Activated naive CD8-positive, alpha-beta T cell treated with anti-CD3 and anti-CD28 coated beads, Interleukin-2, amount 50 U/mL, for 24 hours (primary cell): Measurements from ENCODE around the gene PTPRN2.
A peak's percentile ranks its signal among the peaks of the same experiment; 100 is the strongest.
"Not testable (repeated sequence)": the region's sequence is repeated elsewhere in the genome, so short reads cannot be mapped to it uniquely, and the experiment has no call there.

ENCODE experiments used
- ATAC-seq: fragments of 150-1000 bp; cut with Tn5 transposase; one replicate; pipeline ENCODE4 v1.10.0; 2021
- DNase-seq: peaks from one replicate; pipeline ENCODE4 v3.0.0; 2021
- H3K27ac Mint-ChIP-seq: one replicate; pipeline ENCODE4 v1.8.0; 2021; ENCODE audit warnings: mild to moderate bottlenecking, mixed read lengths
- H3K27me3 Mint-ChIP-seq: one replicate; pipeline ENCODE4 v1.8.0; 2021; ENCODE audit warnings: mixed read lengths
- H3K36me3 Mint-ChIP-seq: one replicate; pipeline ENCODE4 v1.8.0; 2021; ENCODE audit warnings: low read depth, mixed read lengths
- H3K4me1 Mint-ChIP-seq: one replicate; pipeline ENCODE4 v1.8.0; 2021; ENCODE audit warnings: mixed read lengths
- H3K4me3 Mint-ChIP-seq: one replicate; pipeline ENCODE4 v1.8.0; 2021; ENCODE audit warnings: mild to moderate bottlenecking, moderate library complexity, mixed read lengths
- H3K9me3 Mint-ChIP-seq: one replicate; pipeline ENCODE4 v1.8.0; 2021; ENCODE audit warnings: mixed read lengths

PTPRN2 gene

GRCh38 chr7:157854066-157854891 is 733.3 kb downstream of the PTPRN2 start:
- peaks cover 11% of the 10 kb centered on the region for H3K4me1 Mint-ChIP-seq
- no peak for ATAC-seq
- no peak overlapping the region for H3K4me3 Mint-ChIP-seq
- H3K36me3 Mint-ChIP-seq: no peaks in the 10 kb centered on the region
- peaks cover 4% of the 10 kb centered on the region for H3K27me3 Mint-ChIP-seq
- H3K9me3 Mint-ChIP-seq: no peaks in the 10 kb centered on the region
- H3K27ac Mint-ChIP-seq: no peak overlapping the region
- no peak for DNase-seq

- no peak for DNase-seq
- Mint-ChIP-seq H3K9me3 (no peaks in the 10 kb centered on the region), H3K27ac (no peak overlapping the region), H3K4me1 (peaks cover 11% of the 10 kb centered on the region), H3K4me3 (no peak overlapping the region), H3K36me3 (no peaks in the 10 kb centered on the region), H3K27me3 (peaks cover 4% of the 10 kb centered on the region)
- no peak for ATAC-seq
Observed at GRCh38 chr7:157853789-157854065, 733.9 kb downstream of the PTPRN2 start.

- Mint-ChIP-seq H3K9me3 (no peaks in the 10 kb centered on the region), H3K4me3 (no peak overlapping the region), H3K4me1 (peaks cover 11% of the 10 kb centered on the region), H3K36me3 (no peaks in the 10 kb centered on the region), H3K27me3 (peaks cover 4% of the 10 kb centered on the region), H3K27ac (no peak overlapping the region)
- DNase-seq (no peak), ATAC-seq (no peak)
Observed at GRCh38 chr7:157853076-157853788, 734.4 kb downstream of the PTPRN2 start.

- DNase-seq (peak; percentile 69), ATAC-seq (peak; percentile 94)
- no peaks in the 10 kb centered on the region for H3K9me3 Mint-ChIP-seq
- H3K27ac Mint-ChIP-seq: peak overlapping the region; percentile 88
- peaks cover 4% of the 10 kb centered on the region for H3K27me3 Mint-ChIP-seq
- H3K36me3 Mint-ChIP-seq: no peaks in the 10 kb centered on the region
- H3K4me1 Mint-ChIP-seq: peaks cover 11% of the 10 kb centered on the region
- peak overlapping the region; percentile 68 for H3K4me3 Mint-ChIP-seq
Observed at GRCh38 chr7:157851501-157852067, 736.0 kb downstream of the PTPRN2 start.

GRCh38 chr7:157850481-157851444 is 736.9 kb downstream of the PTPRN2 start:
- Mint-ChIP-seq H3K36me3 (no peaks in the 10 kb centered on the region), H3K4me3 (no peak overlapping the region), H3K27ac (no peak overlapping the region), H3K4me1 (peaks cover 11% of the 10 kb centered on the region), H3K9me3 (no peaks in the 10 kb centered on the region), H3K27me3 (peaks cover 4% of the 10 kb centered on the region)
- ATAC-seq (no peak), DNase-seq (no peak)

- DNase-seq: no peak
- Mint-ChIP-seq H3K4me1 (peaks cover 11% of the 10 kb centered on the region), H3K9me3 (no peaks in the 10 kb centered on the region), H3K4me3 (no peak overlapping the region), H3K27ac (no peak overlapping the region), H3K27me3 (peaks cover 4% of the 10 kb centered on the region), H3K36me3 (no peaks in the 10 kb centered on the region)
- ATAC-seq: no peak
Observed at GRCh38 chr7:157849726-157850125, 737.9 kb downstream of the PTPRN2 start.

DNA sequence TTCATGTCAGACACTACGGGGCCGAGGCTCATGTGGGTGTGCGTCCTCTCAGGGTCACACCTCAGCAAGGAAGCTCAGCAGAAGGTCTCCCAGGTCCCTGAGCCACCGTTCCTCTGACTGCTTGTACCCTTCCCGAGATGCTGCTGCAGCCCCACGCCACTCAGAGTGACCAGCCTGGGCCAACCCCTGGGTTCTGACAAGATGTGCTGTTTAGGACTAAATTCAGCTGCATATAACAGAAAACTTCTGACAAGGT is 738.4 kb downstream of the PTPRN2 start:
- H3K4me1 Mint-ChIP-seq: peaks cover 11% of the 10 kb centered on the region
- H3K27ac Mint-ChIP-seq: no peak overlapping the region
- no peaks in the 10 kb centered on the region for H3K36me3 Mint-ChIP-seq
- no peak for DNase-seq
- no peak overlapping the region for H3K4me3 Mint-ChIP-seq
- H3K9me3 Mint-ChIP-seq: no peaks in the 10 kb centered on the region
- peaks cover 4% of the 10 kb centered on the region for H3K27me3 Mint-ChIP-seq
- ATAC-seq: no peak

DNA sequence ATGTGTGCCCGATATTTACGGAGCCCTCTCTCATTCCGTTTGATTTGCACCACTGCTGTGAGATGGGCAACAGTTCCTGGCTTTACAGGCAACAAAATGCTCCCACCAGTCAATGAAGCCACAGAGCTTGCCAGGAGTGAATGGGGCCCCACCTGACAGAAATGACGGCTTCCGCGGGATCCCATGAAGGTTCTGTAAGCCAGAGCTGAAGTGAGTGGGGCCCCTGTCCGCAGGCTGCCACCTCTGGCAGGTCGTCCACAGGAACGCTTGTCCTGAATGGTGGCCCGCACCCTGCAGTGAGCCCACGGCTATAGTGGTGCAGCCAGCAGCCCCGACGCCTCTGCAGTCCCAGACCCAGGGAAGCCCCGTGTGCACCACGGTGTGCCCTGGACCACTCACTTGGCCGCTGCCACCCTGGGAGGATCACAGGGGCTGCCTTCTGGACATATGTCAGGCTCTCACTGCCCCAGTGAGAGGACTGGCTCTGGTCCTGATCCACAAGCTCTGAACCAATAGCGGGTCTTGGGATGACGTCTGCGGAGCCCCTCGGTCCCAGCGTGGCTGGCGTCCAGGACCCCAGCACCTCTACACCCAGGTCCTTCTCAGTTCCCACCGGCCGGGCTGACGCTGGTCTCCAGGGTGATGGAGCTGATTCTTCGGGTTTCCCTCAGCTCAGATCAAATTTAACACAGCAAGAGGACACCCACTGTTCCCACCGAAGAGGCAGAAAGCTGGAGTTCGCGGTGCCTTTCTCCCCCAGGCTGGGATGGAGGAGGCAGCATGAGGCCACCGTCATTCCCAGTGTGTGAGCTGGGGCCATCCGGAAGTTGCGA is 738.9 kb downstream of the PTPRN2 start:
- H3K4me1 Mint-ChIP-seq: peaks cover 11% of the 10 kb centered on the region
- DNase-seq (no peak), ATAC-seq (no peak)
- H3K36me3 Mint-ChIP-seq: no peaks in the 10 kb centered on the region
- H3K4me3 Mint-ChIP-seq: no peak overlapping the region
- no peaks in the 10 kb centered on the region for H3K9me3 Mint-ChIP-seq
- H3K27ac Mint-ChIP-seq: no peak overlapping the region
- peaks cover 4% of the 10 kb centered on the region for H3K27me3 Mint-ChIP-seq

GRCh38 chr7:157847756-157848487 is 739.7 kb downstream of the PTPRN2 start:
- H3K27me3 Mint-ChIP-seq, H3K27ac Mint-ChIP-seq, H3K4me3 Mint-ChIP-seq, H3K36me3 Mint-ChIP-seq, ATAC-seq, H3K9me3 Mint-ChIP-seq, DNase-seq: not testable (repeated sequence)
- H3K4me1 Mint-ChIP-seq: peaks cover 11% of the 10 kb centered on the region

GRCh38 chr7:157846746-157847145 is 740.9 kb downstream of the PTPRN2 start:
- not testable (repeated sequence) for H3K27me3 Mint-ChIP-seq, H3K4me3 Mint-ChIP-seq, ATAC-seq, H3K27ac Mint-ChIP-seq, H3K9me3 Mint-ChIP-seq, DNase-seq, H3K4me1 Mint-ChIP-seq, H3K36me3 Mint-ChIP-seq

GRCh38 chr7:157846271-157846670 is 741.4 kb downstream of the PTPRN2 start:
- Mint-ChIP-seq H3K27me3 (no peaks in the 10 kb centered on the region), H3K9me3 (no peaks in the 10 kb centered on the region), H3K4me3 (no peak overlapping the region), H3K27ac (no peak overlapping the region), H3K36me3 (no peaks in the 10 kb centered on the region), H3K4me1 (peaks cover 1% of the 10 kb centered on the region)
- ATAC-seq (no peak), DNase-seq (no peak)

DNA sequence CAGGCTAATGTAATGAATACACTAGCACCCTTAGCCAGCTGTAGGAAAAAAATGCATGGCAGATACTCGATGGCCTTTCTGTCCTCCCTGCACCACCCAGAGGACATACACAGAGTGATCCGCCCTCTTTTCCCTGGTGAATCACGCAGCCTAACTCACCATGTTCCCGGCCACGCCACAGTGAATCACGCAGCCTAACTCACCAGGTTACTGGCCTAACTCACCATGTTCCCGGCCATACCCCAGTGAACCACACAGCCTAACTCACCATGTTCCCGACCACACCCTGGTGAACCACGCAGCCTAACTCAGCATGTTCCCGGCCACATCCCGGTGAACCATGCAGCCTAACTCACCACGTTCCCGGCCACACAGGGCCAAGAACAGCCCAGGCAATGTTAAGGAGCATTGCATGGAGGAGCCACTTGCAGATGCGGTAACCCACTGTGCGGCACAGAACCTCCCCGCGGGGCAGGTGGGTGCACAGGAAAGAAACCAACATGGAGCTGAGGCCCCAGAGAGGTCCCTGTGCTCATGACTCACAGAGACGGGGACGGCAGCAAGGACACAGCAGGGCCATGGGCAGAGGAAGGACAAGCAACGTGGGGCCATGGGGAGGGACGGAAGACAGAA is 742.3 kb downstream of the PTPRN2 start:
- Mint-ChIP-seq H3K4me3 (no peak overlapping the region), H3K9me3 (no peaks in the 10 kb centered on the region), H3K27me3 (no peaks in the 10 kb centered on the region), H3K27ac (no peak overlapping the region), H3K4me1 (no peaks in the 10 kb centered on the region), H3K36me3 (no peaks in the 10 kb centered on the region)
- ATAC-seq (no peak), DNase-seq (no peak)

- ATAC-seq (no peak), DNase-seq (no peak)
- Mint-ChIP-seq H3K27ac (no peak overlapping the region), H3K9me3 (no peaks in the 10 kb centered on the region), H3K4me3 (no peak overlapping the region), H3K36me3 (no peaks in the 10 kb centered on the region), H3K27me3 (no peaks in the 10 kb centered on the region), H3K4me1 (no peaks in the 10 kb centered on the region)
Observed at GRCh38 chr7:157844611-157845010, 743.0 kb downstream of the PTPRN2 start.
